ENCODE measurements around the gene PUSL1. TPM values are rescaled to one million over a fixed set of nuclear protein-coding genes. Genes with fewer than 3 reads are reported as not detected.
A peak's percentile ranks its signal among the peaks of the same experiment; 100 is the strongest.

PUSL1 gene
- polyA plus RNA-seq, 1 experiment: 9.6 TPM

DNA sequence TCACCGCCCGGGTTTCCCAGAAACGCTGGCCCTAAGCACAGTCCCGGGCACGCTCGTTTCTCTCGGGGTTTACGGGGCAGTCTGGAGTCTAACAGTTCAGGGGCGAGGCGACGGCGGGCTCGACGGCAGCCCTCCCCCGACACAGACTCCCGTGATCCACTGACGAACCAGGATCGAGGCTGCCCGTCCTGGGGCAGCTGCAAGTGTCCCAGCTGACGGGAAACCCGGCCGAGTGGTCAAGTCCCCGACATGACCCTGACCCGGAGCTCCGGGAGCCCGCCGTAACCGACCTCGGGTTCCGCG is 35.2 kb upstream of the PUSL1 start:
- CTCF ChIA-PET: interaction anchor here (0.6 to 0.7 kb wide), 2 partner anchors 146 to 172 kb away, joined by 5 to 7 read pairs; no protein-coding TSS in a partner anchor
- DNase-seq (ENCODE audit: low read depth, low spot score): no peak
- POLR2A ChIA-PET: interaction anchor here (0.6 to 1.9 kb wide), 8 partner anchors 9 to 279 kb away, joined by 3 to 10 read pairs (median 4); no protein-coding TSS in a partner anchor

DNA sequence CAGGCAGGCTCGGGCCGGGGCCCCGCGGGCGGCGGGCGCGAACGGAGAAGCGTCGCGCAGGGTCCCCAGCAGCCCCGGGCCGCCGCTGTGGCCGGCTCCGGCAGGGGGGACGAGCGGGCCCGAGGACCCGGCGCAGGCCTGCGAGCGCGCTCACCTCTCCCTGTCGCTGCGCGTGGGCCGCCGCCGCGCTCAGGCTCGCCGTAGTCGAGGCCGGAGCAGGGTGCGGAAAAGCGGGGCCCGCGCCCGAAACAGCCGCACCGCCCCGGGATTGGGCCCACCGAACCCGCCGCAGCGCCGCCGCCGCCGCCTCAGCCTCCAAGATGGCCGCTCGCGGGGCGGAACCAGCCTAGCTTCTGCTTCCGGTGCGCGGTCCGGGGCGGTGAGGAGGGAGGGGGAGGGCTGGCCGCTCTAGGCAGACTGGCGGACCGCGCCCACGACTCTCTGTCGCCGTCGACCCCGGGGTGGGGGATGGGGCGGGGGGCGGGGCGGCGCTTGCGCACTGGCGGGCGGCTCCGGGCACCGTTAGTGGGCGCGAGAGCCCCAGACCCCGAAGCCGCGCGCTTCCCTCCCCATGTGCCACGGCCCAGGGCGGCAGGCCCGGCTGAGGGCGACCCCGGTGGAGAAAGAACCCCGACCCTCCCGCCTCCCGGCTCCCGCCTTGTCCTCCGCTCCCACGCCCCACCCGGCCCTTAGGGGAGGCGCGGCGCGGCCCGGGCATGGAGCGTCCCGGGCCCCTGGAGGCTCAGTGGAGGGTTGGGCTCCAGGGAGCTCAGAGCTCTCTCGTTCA is 34.7 kb upstream of the PUSL1 start, which contains the start of gene UBE2J2:
Gene UBE2J2 (minus strand): TSS at position 343 of the 787 bp plus-strand sequence. CDS start 5,862 bp downstream, outside the sequence.
- Histone ChIP-seq H3K27ac (ENCODE audit: low read depth, low read length) (peak within 1 kb of the TSS; percentile 61), H3K9me3 (ENCODE audit: control insufficient read depth, insufficient read depth, low read length) (no peaks in the 10 kb centered on the region; the same call in 1 of the 2 replicates), H3K4me3 (ENCODE audit: low read depth, low read length) (peak within 1 kb of the TSS; percentile 87), H3K27me3 (ENCODE audit: control insufficient read depth, insufficient read depth, low read length) (no peaks in the 10 kb centered on the region)
- peak; percentile 85 for DNase-seq (ENCODE audit: low read depth, low spot score)
- ChIA-PET CTCF (interaction anchor here (0.6 to 0.7 kb wide), 2 partner anchors 146 to 172 kb away, joined by 5 to 7 read pairs; no protein-coding TSS in a partner anchor), POLR2A (interaction anchor here (0.6 to 1.9 kb wide), 8 partner anchors 9 to 280 kb away, joined by 3 to 10 read pairs (median 4); no protein-coding TSS in a partner anchor)
- TF ChIP-seq, protein P1, sequence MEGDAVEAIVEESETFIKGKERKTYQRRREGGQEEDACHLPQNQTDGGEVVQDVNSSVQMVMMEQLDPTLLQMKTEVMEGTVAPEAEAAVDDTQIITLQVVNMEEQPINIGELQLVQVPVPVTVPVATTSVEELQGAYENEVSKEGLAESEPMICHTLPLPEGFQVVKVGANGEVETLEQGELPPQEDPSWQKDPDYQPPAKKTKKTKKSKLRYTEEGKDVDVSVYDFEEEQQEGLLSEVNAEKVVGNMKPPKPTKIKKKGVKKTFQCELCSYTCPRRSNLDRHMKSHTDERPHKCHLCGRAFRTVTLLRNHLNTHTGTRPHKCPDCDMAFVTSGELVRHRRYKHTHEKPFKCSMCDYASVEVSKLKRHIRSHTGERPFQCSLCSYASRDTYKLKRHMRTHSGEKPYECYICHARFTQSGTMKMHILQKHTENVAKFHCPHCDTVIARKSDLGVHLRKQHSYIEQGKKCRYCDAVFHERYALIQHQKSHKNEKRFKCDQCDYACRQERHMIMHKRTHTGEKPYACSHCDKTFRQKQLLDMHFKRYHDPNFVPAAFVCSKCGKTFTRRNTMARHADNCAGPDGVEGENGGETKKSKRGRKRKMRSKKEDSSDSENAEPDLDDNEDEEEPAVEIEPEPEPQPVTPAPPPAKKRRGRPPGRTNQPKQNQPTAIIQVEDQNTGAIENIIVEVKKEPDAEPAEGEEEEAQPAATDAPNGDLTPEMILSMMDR (IDR thresholded peaks at IDR 0.05; ENCODE audit: low read depth, low read length): no peak

More for the DNA sequence above, 35.2 kb upstream of the PUSL1 start:
- H3K4me3 ChIP-seq (ENCODE audit: low read depth, low read length): peak overlapping the region; percentile 87
- no peaks in the 10 kb centered on the region for H3K27me3 ChIP-seq (ENCODE audit: control insufficient read depth, insufficient read depth, low read length)
- TF ChIP-seq, protein P1 (IDR thresholded peaks at IDR 0.05; ENCODE audit: low read depth, low read length): no peak
- peak overlapping the region; percentile 61 for H3K27ac ChIP-seq (ENCODE audit: low read depth, low read length)
- H3K9me3 ChIP-seq (ENCODE audit: control insufficient read depth, insufficient read depth, low read length): no peaks in the 10 kb centered on the region; the same call in 1 of the 2 replicates

DNA sequence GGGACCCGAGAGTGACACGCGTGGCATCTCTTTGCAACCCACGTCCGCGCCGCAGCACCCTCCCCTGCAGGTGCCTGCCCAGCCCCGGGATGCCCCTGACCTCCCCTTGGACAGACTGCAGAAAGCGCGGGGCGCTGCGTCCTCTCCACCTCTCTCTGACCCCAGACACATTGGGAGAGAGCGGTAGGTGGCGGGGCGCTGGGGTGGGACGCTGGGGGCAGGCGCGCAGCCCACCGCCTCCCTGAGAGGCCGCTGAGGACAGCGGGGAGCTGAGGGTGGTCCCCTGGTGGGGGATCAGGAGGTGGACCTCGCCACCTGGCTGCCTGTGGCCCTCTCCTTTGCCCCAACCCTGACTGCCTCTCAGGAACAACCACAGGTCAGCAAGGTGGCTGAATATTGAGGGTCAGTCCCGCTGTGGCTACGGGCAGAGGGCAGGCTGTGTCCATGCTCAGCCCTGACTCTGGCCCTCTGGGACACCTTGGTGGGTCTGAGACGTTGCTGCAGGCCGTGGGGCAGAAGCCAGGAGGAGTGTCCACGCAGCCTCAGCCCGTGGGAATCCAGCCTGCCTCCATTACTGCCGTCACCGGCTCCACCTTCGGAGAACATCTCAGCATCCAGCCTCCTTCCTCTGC is 34.0 kb upstream of the PUSL1 start:
- Histone ChIP-seq H3K4me3 (ENCODE audit: low read depth, low read length) (peak overlapping the region; percentile 70), H3K9me3 (ENCODE audit: control insufficient read depth, insufficient read depth, low read length) (no peaks in the 10 kb centered on the region; the same call in 1 of the 2 replicates), H3K27ac (ENCODE audit: low read depth, low read length) (no peak overlapping the region), H3K27me3 (ENCODE audit: control insufficient read depth, insufficient read depth, low read length) (no peaks in the 10 kb centered on the region)
- ChIA-PET CTCF (no interaction called here), POLR2A (interaction anchor here (1.0 to 1.9 kb wide), 4 partner anchors 10 to 43 kb away, joined by 4 to 10 read pairs (median 4); no protein-coding TSS in a partner anchor)
- no peak for DNase-seq (ENCODE audit: low read depth, low spot score)
- TF ChIP-seq, protein P1 (IDR thresholded peaks at IDR 0.05; ENCODE audit: low read depth, low read length): no peak

DNA sequence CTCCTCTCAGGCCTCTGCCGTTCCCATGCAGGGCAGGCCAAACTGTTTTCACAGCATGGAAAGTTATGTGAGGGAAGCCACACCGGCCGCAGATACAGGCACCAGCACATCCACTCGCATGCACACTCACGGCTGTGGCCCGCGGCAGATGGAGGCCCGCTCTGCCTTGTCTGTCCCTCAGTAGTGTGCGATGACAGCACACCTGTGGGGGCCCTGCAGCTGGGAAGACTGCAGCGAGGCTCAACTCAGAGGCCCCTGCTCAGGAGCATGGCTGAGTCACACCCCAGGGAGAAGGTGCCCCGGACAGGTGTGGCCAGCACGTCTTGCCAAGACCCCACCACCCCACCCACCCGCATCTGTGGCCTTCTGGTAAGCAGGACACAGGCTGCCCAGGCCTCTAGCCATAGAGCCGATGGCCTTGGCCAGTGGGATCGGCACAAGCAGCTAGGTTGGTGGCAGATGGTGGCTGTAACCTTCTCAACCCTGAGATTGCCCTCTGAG is 33.4 kb upstream of the PUSL1 start:
- ChIA-PET CTCF (no interaction called here), POLR2A (no interaction called here)
- no peak for DNase-seq (ENCODE audit: low read depth, low spot score)
- no peaks in the 10 kb centered on the region for H3K27me3 ChIP-seq (ENCODE audit: control insufficient read depth, insufficient read depth, low read length)
- H3K9me3 ChIP-seq (ENCODE audit: control insufficient read depth, insufficient read depth, low read length): no peaks in the 10 kb centered on the region; the same call in 1 of the 2 replicates
- no peak overlapping the region for H3K27ac ChIP-seq (ENCODE audit: low read depth, low read length)
- H3K4me3 ChIP-seq (ENCODE audit: low read depth, low read length): peak overlapping the region; percentile 70
- TF ChIP-seq, protein P1 (IDR thresholded peaks at IDR 0.05; ENCODE audit: low read depth, low read length): no peak

All from AG04450 (cell line).